GM23338 (cell line): Measurements from ENCODE around the gene MEGF11. TPM values are rescaled to one million over a fixed set of nuclear protein-coding genes. Genes with fewer than 3 reads are reported as not detected.

ENCODE experiments used
- ATAC-seq: fragments of 200-7000 bp; cut with Tn5 transposase; 3 replicates; pipeline ENCODE4 v1.9.1; 2020
- DNase-seq: peaks from one replicate; pipeline ENCODE4 v3.0.0-alpha.2; 2015; ENCODE audit warnings: low spot score
- H2AFZ ChIP-seq: fragments of 200-600 bp; sonication (generic); 2 replicates; pipeline ENCODE4 v1.8.0; 2016; ENCODE audit warnings: antibody characterized with exemption, mild to moderate bottlenecking, moderate library complexity
- H3F3A ChIP-seq: fragments of 200-600 bp; sonication (generic); replicated peaks from 2 replicates; pipeline ENCODE4 v1.8.0; 2017; ENCODE audit warnings: antibody characterized with exemption, mixed run types, low read depth
- H3K27ac ChIP-seq: fragments of 200-600 bp; sonication (generic); 2 replicates; pipeline ENCODE4 v1.6.1; 2016; ENCODE audit warnings: low read depth
- H3K27me3 ChIP-seq: fragments of 200-600 bp; sonication (generic); 2 replicates; pipeline ENCODE4 v1.8.0; 2016; ENCODE audit warnings: mild to moderate bottlenecking, mixed run types, moderate library complexity; ENCODE audit not compliant: insufficient read depth
- H3K36me3 ChIP-seq: fragments of 200-600 bp; sonication (generic); 2 replicates; pipeline ENCODE4 v1.8.0; 2016; ENCODE audit warnings: mild to moderate bottlenecking; ENCODE audit not compliant: insufficient read depth
- H3K4me1 ChIP-seq: fragments of 200-600 bp; sonication (generic); 2 replicates; pipeline ENCODE4 v1.8.0; 2016; ENCODE audit warnings: mild to moderate bottlenecking, moderate library complexity; ENCODE audit not compliant: insufficient read depth
- H3K4me2 ChIP-seq: fragments of 200-600 bp; sonication (generic); 2 replicates; pipeline ENCODE4 v1.7.1; 2017; ENCODE audit warnings: mixed run types
- H3K4me3 ChIP-seq: fragments of 200-600 bp; sonication (generic); 2 replicates; pipeline ENCODE4 v1.6.1; 2016; ENCODE audit warnings: mixed run types
- H3K79me2 ChIP-seq: fragments of 200-600 bp; sonication (generic); replicated peaks from 2 replicates; pipeline ENCODE4 v1.8.0; 2017; ENCODE audit warnings: mild to moderate bottlenecking; ENCODE audit not compliant: insufficient read depth
- H3K9me2 ChIP-seq: fragments of 200-600 bp; sonication (generic); 2 replicates; pipeline ENCODE4 v1.8.0; 2017; ENCODE audit not compliant: insufficient read depth
- H4K20me1 ChIP-seq: fragments of 200-600 bp; sonication (generic); replicated peaks from 2 replicates; pipeline ENCODE4 v1.8.0; 2017; ENCODE audit warnings: mild to moderate bottlenecking; ENCODE audit not compliant: insufficient read depth
- H3K27ac Mint-ChIP-seq: 2 replicates; pipeline ENCODE4 v1.8.0; 2020; ENCODE audit warnings: inconsistent platforms, mild to moderate bottlenecking, moderate library complexity, mixed read lengths
- H3K27me3 Mint-ChIP-seq: 3 replicates; pipeline ENCODE4 v1.8.0; 2022; ENCODE audit warnings: low read depth, mild to moderate bottlenecking, moderate library complexity, mixed read lengths, inconsistent platforms; ENCODE audit not compliant: insufficient read depth, poor library complexity
- H3K36me3 Mint-ChIP-seq: 3 replicates; pipeline ENCODE4 v1.8.0; 2021; ENCODE audit warnings: low read depth, mild to moderate bottlenecking, inconsistent platforms, moderate library complexity, mixed read lengths
- H3K4me1 Mint-ChIP-seq: 3 replicates; pipeline ENCODE4 v1.8.0; 2020; ENCODE audit warnings: mild to moderate bottlenecking, inconsistent platforms, mixed read lengths
- H3K4me3 Mint-ChIP-seq: 3 replicates; pipeline ENCODE4 v1.8.0; 2021; ENCODE audit warnings: moderate library complexity, mild to moderate bottlenecking, inconsistent platforms, mixed read lengths
- H3K9me3 Mint-ChIP-seq: 3 replicates; pipeline ENCODE4 v1.8.0; 2020; ENCODE audit warnings: moderate library complexity, mild to moderate bottlenecking, inconsistent platforms, mixed read lengths
- CREB1 ChIP-seq: fragments of 250-450 bp; sonication (Bioruptor Pico); IDR thresholded peaks from 2 replicates; pipeline ENCODE4 v1.5.0; 2020; ENCODE audit warnings: low read depth, mild to moderate bottlenecking, moderate library complexity
- CTCF ChIP-seq, 2 experiments: fragments of 200-600 bp in 1 of 2; sonication (generic) in 1 of 2; conservative IDR thresholded peaks; 2 replicates each; pipeline versions ENCODE4 v1.5.1 to v1.6.1; 2016 to 2017; ENCODE audit warnings: antibody characterized with exemption in 2 of 2, low read depth in 2 of 2, mild to moderate bottlenecking in 2 of 2, moderate library complexity in 1 of 2
- ETS1 ChIP-seq: IDR thresholded peaks from 2 replicates; pipeline ENCODE4 v1.6.1; 2016; ENCODE audit warnings: antibody characterized with exemption
- JUNB ChIP-seq: IDR thresholded peaks from one replicate; pipeline ENCODE4 v1.6.1; 2016; ENCODE audit warnings: antibody characterized with exemption; ENCODE audit not compliant: unreplicated experiment
- NANOG ChIP-seq: IDR thresholded peaks from 2 replicates; pipeline ENCODE4 v1.6.1; 2016; ENCODE audit warnings: antibody characterized with exemption, borderline replicate concordance
- POLR2AphosphoS5 ChIP-seq: IDR thresholded peaks from 2 replicates; pipeline ENCODE4 v1.6.1; 2016; ENCODE audit warnings: antibody characterized with exemption, low read depth
- REST ChIP-seq: IDR thresholded peaks from one replicate; pipeline ENCODE4 v1.6.1; 2018; ENCODE audit warnings: antibody characterized with exemption; ENCODE audit not compliant: unreplicated experiment
- STAT1 ChIP-seq: IDR thresholded peaks from one replicate; pipeline ENCODE4 v1.6.1; 2016; ENCODE audit warnings: antibody characterized with exemption; ENCODE audit not compliant: unreplicated experiment
- ZNF114 ChIP-seq: fragments of 250-450 bp; sonication (Bioruptor Pico); IDR thresholded peaks from 2 replicates; pipeline ENCODE4 v1.5.0; 2020; ENCODE audit warnings: mild to moderate bottlenecking, moderate library complexity
- ZNF331 ChIP-seq: fragments of 250-450 bp; sonication (Bioruptor Pico); IDR thresholded peaks from 2 replicates; pipeline ENCODE4 v1.5.0; 2020; ENCODE audit warnings: low read depth, mild to moderate bottlenecking, moderate library complexity
- polyA plus RNA-seq: library from polyadenylated mRNA; unstranded; fragments of >200 nt; fragmentation: Nextera tagmentation; extraction: Ambion mirVana; gene quantifications from 2 replicates; pipeline ENCODE4 v1.2.1, GENCODE V29; 2016
- total RNA-seq: library from RNA; depleted of rRNA; stranded (reverse); fragments of >200 nt; shearing (Covaris generic); gene quantifications from 2 replicates; pipeline ENCODE4 v1.2.3, GENCODE V29; 2014

Gene MEGF11
- total and polyA plus RNA-seq, 2 experiments from 2014 or later, result 1.3 to 1.9 TPM

GRCh38 chr15:65908876-65909275 lies 344.7 kb downstream of the MEGF11 start (continued):
- TF ChIP-seq REST (no peak), STAT1 (no peak), ETS1 (no peak), CTCF (conservative IDR thresholded peaks at IDR 0.05; ENCODE audit: low read depth in 2 of 2) (no peak), ZNF331 (CRISPR knock-in tag) (no peak), JUNB (no peak), NANOG (no peak), POLR2AphosphoS5 (no peak), CREB1 (CRISPR knock-in tag) (no peak)

GRCh38 chr15:65907661-65908060 lies 345.9 kb downstream of the MEGF11 start:
- Mint-ChIP-seq H3K27ac (no peak overlapping the region), H3K4me1 (peaks cover 32% of the 10 kb centered on the region), H3K9me3 (no peaks in the 10 kb centered on the region), H3K36me3 (peaks cover 13% of the 10 kb centered on the region; the same call in 2 of the 3 replicates), H3K27me3 (peaks cover 4% of the 10 kb centered on the region), H3K4me3 (no peak overlapping the region)
- H4K20me1 ChIP-seq, result peaks cover 7% of the 10 kb centered on the region
- no peaks in the 10 kb centered on the region for H3K4me1 ChIP-seq
- H3K4me2 ChIP-seq, result no peak overlapping the region
- H3K27me3 ChIP-seq, result no peaks in the 10 kb centered on the region
- TF ChIP-seq REST, result no peak
- no peak for TF ChIP-seq ZNF114 (CRISPR knock-in tag)
- H3F3A ChIP-seq, result no peaks in the 10 kb centered on the region
- ATAC-seq (no peak), DNase-seq (no peak)
- no peak overlapping the region for H3K4me3 ChIP-seq
- H3K27ac ChIP-seq, result no peak overlapping the region
- no peaks in the 10 kb centered on the region for H3K9me2 ChIP-seq
- peaks cover 5% of the 10 kb centered on the region for H3K36me3 ChIP-seq
- no peaks in the 10 kb centered on the region for H3K79me2 ChIP-seq
- H2AFZ ChIP-seq, result no peak overlapping the region
